ENCODE data around the gene DLG2. TPM values are rescaled to one million over a fixed set of nuclear protein-coding genes. Genes with fewer than 3 reads are reported as not detected.
A peak's percentile ranks its signal among the peaks of the same experiment; 100 is the strongest.

The DLG2 gene
- total RNA-seq, 1 experiment from 2014 or later: 0.86 TPM

- no peak for DNase-seq (ENCODE audit: low spot score)
These were observed 1811.4 kb downstream of the DLG2 start for GRCh38 chr11:83815736-83816135.

- no peak for DNase-seq (ENCODE audit: low spot score)
These were observed 1813.8 kb downstream of the DLG2 start for GRCh38 chr11:83813296-83813695.

- DNase-seq (ENCODE audit: low spot score): no peak
These were observed 1817.9 kb downstream of the DLG2 start for GRCh38 chr11:83809274-83809673.

- peak; percentile 12 for DNase-seq (ENCODE audit: low spot score)
These were observed 1825.3 kb downstream of the DLG2 start for GRCh38 chr11:83801799-83802198.

- no peak for DNase-seq (ENCODE audit: low spot score)
These were observed 1833.8 kb downstream of the DLG2 start for GRCh38 chr11:83793310-83793709.

GRCh38 chr11:83791557-83791956 lies 1835.6 kb downstream of the DLG2 start:
- no peak for DNase-seq (ENCODE audit: low spot score)

- DNase-seq (ENCODE audit: low spot score): no peak
These were observed 1841.2 kb downstream of the DLG2 start for GRCh38 chr11:83785942-83786341.

- DNase-seq (ENCODE audit: low spot score): no peak
These were observed 1842.7 kb downstream of the DLG2 start for GRCh38 chr11:83784419-83784818.

- DNase-seq (ENCODE audit: low spot score): no peak
These were observed 1844.8 kb downstream of the DLG2 start for GRCh38 chr11:83782329-83782728.

GRCh38 chr11:83779876-83780275 lies 1847.3 kb downstream of the DLG2 start:
- DNase-seq (ENCODE audit: low spot score): no peak

GRCh38 chr11:83778596-83778995 lies 1848.5 kb downstream of the DLG2 start:
- DNase-seq (ENCODE audit: low spot score): no peak

GRCh38 chr11:83773950-83774880 lies 1852.9 kb downstream of the DLG2 start:
- no peak for DNase-seq (ENCODE audit: low spot score)

- no peak for DNase-seq (ENCODE audit: low spot score)
These were observed 1858.7 kb downstream of the DLG2 start for GRCh38 chr11:83768489-83768888.

- no peak for DNase-seq (ENCODE audit: low spot score)
These were observed 1860.2 kb downstream of the DLG2 start for GRCh38 chr11:83766932-83767331.

- no peak for DNase-seq (ENCODE audit: low spot score)
These were observed 1862.5 kb downstream of the DLG2 start for GRCh38 chr11:83764643-83765042.

GRCh38 chr11:83760932-83761331 lies 1866.2 kb downstream of the DLG2 start:
- DNase-seq (ENCODE audit: low spot score): no peak

GRCh38 chr11:83759148-83759547 lies 1868.0 kb downstream of the DLG2 start:
- no peak for DNase-seq (ENCODE audit: low spot score)

- DNase-seq (ENCODE audit: low spot score): no peak
These were observed 1876.1 kb downstream of the DLG2 start for GRCh38 chr11:83751041-83751440.

GRCh38 chr11:83746921-83747585 lies 1880.1 kb downstream of the DLG2 start:
- no peak for DNase-seq (ENCODE audit: low spot score)

GRCh38 chr11:83744620-83745192 lies 1882.4 kb downstream of the DLG2 start:
- DNase-seq (ENCODE audit: low spot score): no peak

- no peak for DNase-seq (ENCODE audit: low spot score)
These were observed 1890.5 kb downstream of the DLG2 start for GRCh38 chr11:83736684-83737083.

- no peak for DNase-seq (ENCODE audit: low spot score)
These were observed 1893.0 kb downstream of the DLG2 start for GRCh38 chr11:83734120-83734519.
